A673 (cell line): ENCODE measurements around the gene PREX1. TPM values are rescaled to one million over a fixed set of nuclear protein-coding genes. Genes with fewer than 3 reads are reported as not detected.

ENCODE experiments used
- BruUV-seq: library from RNA; stranded (reverse); fragments of 400-500 nt; replicated peaks from 2 replicates; lab custom pipeline; 2021; lab: Mats Ljungman, UMichigan
- CTCF ChIA-PET: fragments of 300-600 bp; sonication (Branson Sonifier 250); formaldehyde crosslinking; loops from one replicate; lab custom pipeline; 2022; ENCODE audit warnings: antibody characterized with exemption; lab: Charles Lee
- POLR2A ChIA-PET: fragments of 300-600 bp; sonication (Branson Sonifier 250); formaldehyde crosslinking; loops from one replicate; lab custom pipeline; 2022; ENCODE audit warnings: antibody characterized with exemption; ENCODE audit not compliant: low non-redundant PET; lab: Charles Lee
- DNase-seq: peaks from one replicate; pipeline ENCODE4 v3.0.0-alpha.2; 2015; ENCODE audit warnings: low spot score
- H3K27ac ChIP-seq: fragments of 200-600 bp; sonication (generic); 2 replicates; pipeline ENCODE4 v1.5.1; 2016; ENCODE audit warnings: mixed run types, low read depth, mild to moderate bottlenecking, mixed read lengths, antibody characterized with exemption, low read length; ENCODE audit not compliant: poor library complexity, severe bottlenecking
- H3K27me3 ChIP-seq: fragments of 200-600 bp; sonication (generic); replicated peaks from 2 replicates; pipeline ENCODE4 v1.6.1; 2017; ENCODE audit warnings: mixed run types, low read depth, mild to moderate bottlenecking, mixed read lengths, antibody characterized with exemption, low read length; ENCODE audit not compliant: insufficient read depth, poor library complexity
- H3K36me3 ChIP-seq: fragments of 200-600 bp; sonication (generic); 2 replicates; pipeline ENCODE4 v1.6.1; 2016; ENCODE audit warnings: mixed run types, mild to moderate bottlenecking, mixed read lengths, antibody characterized with exemption, low read length; ENCODE audit not compliant: insufficient read depth, poor library complexity, severe bottlenecking
- H3K4me1 ChIP-seq: fragments of 200-600 bp; sonication (generic); 2 replicates; pipeline ENCODE4 v1.6.1; 2017; ENCODE audit warnings: mixed run types, mild to moderate bottlenecking, mixed read lengths, antibody characterized with exemption, low read length; ENCODE audit not compliant: insufficient read depth, poor library complexity, severe bottlenecking
- H3K4me3 ChIP-seq: fragments of 200-600 bp; sonication (generic); 2 replicates; pipeline ENCODE4 v1.5.1; 2016; ENCODE audit warnings: low read depth, mixed run types, mild to moderate bottlenecking, mixed read lengths, low read length; ENCODE audit not compliant: poor library complexity, severe bottlenecking
- H3K9me3 ChIP-seq: fragments of 200-600 bp; sonication (generic); 2 replicates; pipeline ENCODE4 v1.6.1; 2016; ENCODE audit warnings: mixed run types, low read depth, mild to moderate bottlenecking, mixed read lengths, antibody characterized with exemption, low read length; ENCODE audit not compliant: poor library complexity, severe bottlenecking
- CTCF ChIP-seq: fragments of 300-800, 200-600 bp; sonication (generic); conservative IDR thresholded peaks from 2 replicates; pipeline ENCODE4 v1.5.1; 2017; ENCODE audit warnings: low read depth, mild to moderate bottlenecking, antibody characterized with exemption, low read length, moderate library complexity, mixed read lengths
- EZH2 ChIP-seq: fragments of 200-600 bp; sonication (generic); IDR thresholded peaks from 2 replicates; pipeline ENCODE4 v1.6.1; 2017; ENCODE audit warnings: borderline replicate concordance, low read depth, mild to moderate bottlenecking, mixed read lengths, antibody characterized with exemption, low read length; ENCODE audit not compliant: poor library complexity, severe bottlenecking
- intact Hi-C: fragments of 100-400 bp; cut with micrococcal nuclease; formaldehyde crosslinking; loops from one replicate; pipeline ENCODE4 v1.10.0; 2022; ENCODE audit not compliant: unreplicated experiment
- total RNA-seq: library from RNA; stranded (reverse); gene quantifications from 2 replicates; pipeline ENCODE4 v1.2.3, GENCODE V29; 2021

The PREX1 gene
- total RNA-seq, 1 experiment from 2014 or later = 145 TPM

- BruUV-seq = no TSS peak
- ChIA-PET CTCF (no interaction called here), POLR2A (no interaction called here)
- TF ChIP-seq EZH2 (no peak), CTCF (no peak)
- no peaks in the 10 kb centered on the region for H3K9me3 ChIP-seq
- H3K4me3 ChIP-seq = no peak overlapping the region
- intact Hi-C loops = no loop called here
- peaks cover 54% of the 10 kb centered on the region for H3K36me3 ChIP-seq
- peaks cover 55% of the 10 kb centered on the region for H3K4me1 ChIP-seq
- DNase-seq = no peak
- H3K27me3 ChIP-seq = no peaks in the 10 kb centered on the region
- peak overlapping the region; percentile 92 for H3K27ac ChIP-seq
Measured at GRCh38 chr20:48688579-48688978, 139.2 kb downstream of the PREX1 start.

- Histone ChIP-seq H3K4me3 (no peak overlapping the region), H3K27ac (peak overlapping the region; percentile 92), H3K27me3 (no peaks in the 10 kb centered on the region), H3K36me3 (peaks cover 45% of the 10 kb centered on the region), H3K9me3 (no peaks in the 10 kb centered on the region), H3K4me1 (peaks cover 67% of the 10 kb centered on the region)
- DNase-seq = no peak
- TF ChIP-seq CTCF (no peak), EZH2 (no peak)
- ChIA-PET POLR2A (no interaction called here), CTCF (no interaction called here)
- no TSS peak for BruUV-seq
- intact Hi-C loops = no loop called here
Measured at GRCh38 chr20:48687117-48687800, 140.5 kb downstream of the PREX1 start.

- peak; percentile 93 for DNase-seq
- intact Hi-C loops = no loop called here
- no peaks in the 10 kb centered on the region for H3K27me3 ChIP-seq
- ChIA-PET CTCF (no interaction called here), POLR2A (no interaction called here)
- peaks cover 75% of the 10 kb centered on the region for H3K4me1 ChIP-seq
- H3K36me3 ChIP-seq = peaks cover 40% of the 10 kb centered on the region
- BruUV-seq = no TSS peak
- H3K9me3 ChIP-seq = no peaks in the 10 kb centered on the region
- peak overlapping the region; percentile 92 for H3K27ac ChIP-seq
- no peak overlapping the region for H3K4me3 ChIP-seq
- TF ChIP-seq EZH2 (no peak), CTCF (no peak)
Measured at GRCh38 chr20:48686238-48687116, 141.3 kb downstream of the PREX1 start.
